Measurements from ENCODE around the gene SUFU. TPM values are rescaled to one million over a fixed set of nuclear protein-coding genes. Genes with fewer than 3 reads are reported as not detected.
A peak's percentile ranks its signal among the peaks of the same experiment; 100 is the strongest.

Gene SUFU
- total RNA-seq, 2 experiments from 2014 or later, result 9.8 to 12.9 TPM

- no peak overlapping the region for H3K4me3 Mint-ChIP-seq
- peaks cover 1% of the 10 kb centered on the region for H3K36me3 Mint-ChIP-seq
- CTCF ChIA-PET, result interaction anchor here (1.1 to 1.2 kb wide), 2 partner anchors 17 to 29 kb away, joined by 3 to 5 read pairs; no protein-coding TSS in a partner anchor
- no peaks in the 10 kb centered on the region for H3K9me3 Mint-ChIP-seq (ENCODE audit: low read depth)
- no peaks in the 10 kb centered on the region for H3K27me3 Mint-ChIP-seq
- no peak overlapping the region for H3K27ac Mint-ChIP-seq
- DNase-seq (no peak), ATAC-seq (no peak)
- H3K4me1 Mint-ChIP-seq, result peaks cover 3% of the 10 kb centered on the region
Observed at GRCh38 chr10:102600816-102601215, 97.0 kb downstream of the SUFU start.

- no peak for ATAC-seq
- no peak for DNase-seq
- Mint-ChIP-seq H3K4me3 (no peak overlapping the region), H3K4me1 (peaks cover 3% of the 10 kb centered on the region), H3K36me3 (peaks cover 1% of the 10 kb centered on the region), H3K27me3 (no peaks in the 10 kb centered on the region), H3K9me3 (ENCODE audit: low read depth) (no peaks in the 10 kb centered on the region), H3K27ac (no peak overlapping the region)
- CTCF ChIA-PET, result interaction anchor here (1.1 to 1.3 kb wide), 2 partner anchors 30 to 98 kb away, joined by 3 to 4 read pairs; partner anchors contain the start of gene SUFU
Observed at GRCh38 chr10:102601639-102602038, 97.9 kb downstream of the SUFU start.

- DNase-seq (no peak), ATAC-seq (no peak)
- H3K4me3 Mint-ChIP-seq, result no peak overlapping the region
- peaks cover 1% of the 10 kb centered on the region for H3K36me3 Mint-ChIP-seq
- no peaks in the 10 kb centered on the region for H3K9me3 Mint-ChIP-seq (ENCODE audit: low read depth)
- CTCF ChIA-PET, result interaction anchor here (1.1 to 1.5 kb wide), 3 partner anchors 19 to 98 kb away, joined by 4 read pairs; partner anchors contain the start of gene SUFU
- H3K27ac Mint-ChIP-seq, result no peak overlapping the region
- peaks cover 3% of the 10 kb centered on the region for H3K4me1 Mint-ChIP-seq
- H3K27me3 Mint-ChIP-seq, result no peaks in the 10 kb centered on the region
Observed at GRCh38 chr10:102602272-102603045, 98.7 kb downstream of the SUFU start.

GRCh38 chr10:102603946-102604345 lies 100.2 kb downstream of the SUFU start:
- Mint-ChIP-seq H3K36me3 (peaks cover 1% of the 10 kb centered on the region), H3K4me1 (peaks cover 3% of the 10 kb centered on the region), H3K27me3 (no peaks in the 10 kb centered on the region), H3K4me3 (no peak overlapping the region), H3K27ac (no peak overlapping the region), H3K9me3 (ENCODE audit: low read depth) (no peaks in the 10 kb centered on the region)
- CTCF ChIA-PET, result no interaction called here
- DNase-seq, result no peak
- ATAC-seq, result no peak

GRCh38 chr10:102604439-102604841 lies 100.7 kb downstream of the SUFU start:
- H3K36me3 Mint-ChIP-seq, result peaks cover 1% of the 10 kb centered on the region
- H3K4me1 Mint-ChIP-seq, result peaks cover 3% of the 10 kb centered on the region
- no peak for DNase-seq
- no peaks in the 10 kb centered on the region for H3K9me3 Mint-ChIP-seq (ENCODE audit: low read depth)
- no peaks in the 10 kb centered on the region for H3K27me3 Mint-ChIP-seq
- H3K27ac Mint-ChIP-seq, result no peak overlapping the region
- CTCF ChIA-PET, result no interaction called here
- no peak overlapping the region for H3K4me3 Mint-ChIP-seq
- ATAC-seq, result no peak

- Mint-ChIP-seq H3K4me1 (peaks cover 3% of the 10 kb centered on the region), H3K36me3 (peaks cover 1% of the 10 kb centered on the region), H3K9me3 (ENCODE audit: low read depth) (no peaks in the 10 kb centered on the region), H3K27ac (no peak overlapping the region), H3K4me3 (no peak overlapping the region), H3K27me3 (no peaks in the 10 kb centered on the region)
- CTCF ChIA-PET, result interaction anchor here (1.4 kb wide), 1 partner anchor 22 kb away, joined by 5 read pairs; no protein-coding TSS in a partner anchor
- DNase-seq (no peak), ATAC-seq (no peak)
Observed at GRCh38 chr10:102605712-102606111, 101.9 kb downstream of the SUFU start.

GRCh38 chr10:102608487-102608886 lies 104.7 kb downstream of the SUFU start:
- Mint-ChIP-seq H3K9me3 (ENCODE audit: low read depth) (no peaks in the 10 kb centered on the region), H3K4me1 (peaks cover 13% of the 10 kb centered on the region), H3K36me3 (peaks cover 1% of the 10 kb centered on the region), H3K27me3 (no peaks in the 10 kb centered on the region), H3K27ac (no peak overlapping the region), H3K4me3 (no peak overlapping the region)
- ATAC-seq, result no peak
- CTCF ChIA-PET, result no interaction called here
- no peak for DNase-seq

GRCh38 chr10:102610441-102610887 lies 106.7 kb downstream of the SUFU start:
- no peaks in the 10 kb centered on the region for H3K36me3 Mint-ChIP-seq
- H3K9me3 Mint-ChIP-seq (ENCODE audit: low read depth), result no peaks in the 10 kb centered on the region
- ATAC-seq (no peak), DNase-seq (no peak)
- CTCF ChIA-PET, result no interaction called here
- H3K27me3 Mint-ChIP-seq, result no peaks in the 10 kb centered on the region
- no peak overlapping the region for H3K4me3 Mint-ChIP-seq
- H3K4me1 Mint-ChIP-seq, result peaks cover 10% of the 10 kb centered on the region
- no peak overlapping the region for H3K27ac Mint-ChIP-seq

GRCh38 chr10:102611514-102612087 lies 107.8 kb downstream of the SUFU start:
- Mint-ChIP-seq H3K27ac (no peak overlapping the region), H3K4me3 (no peak overlapping the region), H3K4me1 (peaks cover 14% of the 10 kb centered on the region), H3K27me3 (no peaks in the 10 kb centered on the region), H3K9me3 (ENCODE audit: low read depth) (no peaks in the 10 kb centered on the region), H3K36me3 (no peaks in the 10 kb centered on the region)
- CTCF ChIA-PET, result interaction anchor here (0.8 to 1.3 kb wide), 3 partner anchors 28 to 58 kb away, joined by 3 to 4 read pairs (median 3); no protein-coding TSS in a partner anchor
- no peak for DNase-seq
- ATAC-seq, result no peak

- Mint-ChIP-seq H3K4me3 (no peak overlapping the region), H3K36me3 (no peaks in the 10 kb centered on the region), H3K4me1 (peaks cover 17% of the 10 kb centered on the region), H3K27me3 (no peaks in the 10 kb centered on the region), H3K27ac (peak overlapping the region; percentile 73), H3K9me3 (ENCODE audit: low read depth) (no peaks in the 10 kb centered on the region)
- CTCF ChIA-PET, result no interaction called here
- DNase-seq, result no peak
- peak; percentile 72 for ATAC-seq
Observed at GRCh38 chr10:102612964-102613275, 109.1 kb downstream of the SUFU start.

GRCh38 chr10:102613286-102613685 lies 109.5 kb downstream of the SUFU start:
- no peak overlapping the region for H3K4me3 Mint-ChIP-seq
- no peaks in the 10 kb centered on the region for H3K9me3 Mint-ChIP-seq (ENCODE audit: low read depth)
- ATAC-seq (no peak), DNase-seq (no peak)
- no peaks in the 10 kb centered on the region for H3K36me3 Mint-ChIP-seq
- peak overlapping the region; percentile 73 for H3K27ac Mint-ChIP-seq
- peaks cover 17% of the 10 kb centered on the region for H3K4me1 Mint-ChIP-seq
- no peaks in the 10 kb centered on the region for H3K27me3 Mint-ChIP-seq
- CTCF ChIA-PET, result interaction anchor here (1.4 kb wide), 1 partner anchor 30 kb away, joined by 4 read pairs; no protein-coding TSS in a partner anchor

GRCh38 chr10:102613785-102614184 lies 110.0 kb downstream of the SUFU start:
- H3K4me3 Mint-ChIP-seq, result no peak overlapping the region
- H3K27ac Mint-ChIP-seq, result no peak overlapping the region
- ATAC-seq (no peak), DNase-seq (no peak)
- no peaks in the 10 kb centered on the region for H3K36me3 Mint-ChIP-seq
- CTCF ChIA-PET, result interaction anchor here (1.4 kb wide), 1 partner anchor 30 kb away, joined by 4 read pairs; no protein-coding TSS in a partner anchor
- peaks cover 17% of the 10 kb centered on the region for H3K4me1 Mint-ChIP-seq
- H3K27me3 Mint-ChIP-seq, result no peaks in the 10 kb centered on the region
- H3K9me3 Mint-ChIP-seq (ENCODE audit: low read depth), result no peaks in the 10 kb centered on the region

GRCh38 chr10:102614888-102615287 lies 111.1 kb downstream of the SUFU start:
- H3K27ac Mint-ChIP-seq, result no peak overlapping the region
- H3K4me1 Mint-ChIP-seq, result peaks cover 17% of the 10 kb centered on the region
- no peaks in the 10 kb centered on the region for H3K27me3 Mint-ChIP-seq
- DNase-seq (no peak), ATAC-seq (no peak)
- H3K36me3 Mint-ChIP-seq, result no peaks in the 10 kb centered on the region
- H3K4me3 Mint-ChIP-seq, result no peak overlapping the region
- CTCF ChIA-PET, result interaction anchor here (2.5 kb wide), 1 partner anchor 12 kb away, joined by 12 read pairs; no protein-coding TSS in a partner anchor
- H3K9me3 Mint-ChIP-seq (ENCODE audit: low read depth), result no peaks in the 10 kb centered on the region

GRCh38 chr10:102615361-102615760 lies 111.6 kb downstream of the SUFU start:
- CTCF ChIA-PET, result interaction anchor here (1.5 to 2.5 kb wide), 2 partner anchors 12 to 32 kb away, joined by 5 to 12 read pairs; no protein-coding TSS in a partner anchor
- DNase-seq (no peak), ATAC-seq (no peak)
- no peak overlapping the region for H3K27ac Mint-ChIP-seq
- no peaks in the 10 kb centered on the region for H3K27me3 Mint-ChIP-seq
- no peaks in the 10 kb centered on the region for H3K9me3 Mint-ChIP-seq (ENCODE audit: low read depth)
- no peak overlapping the region for H3K4me3 Mint-ChIP-seq
- H3K4me1 Mint-ChIP-seq, result peaks cover 17% of the 10 kb centered on the region
- H3K36me3 Mint-ChIP-seq, result no peaks in the 10 kb centered on the region
